Stimulated activated CD4-positive, alpha-beta T cell treated with anti-CD3 and anti-CD28 coated beads, Interleukin-4, amount 100 ng/mL, for 24 hours (primary cell): Measurements from ENCODE around the gene L3MBTL4.

Experiments
- DNase-seq: peaks from one replicate; pipeline ENCODE4 v3.0.0-alpha.2; 2020

L3MBTL4 gene

DNA sequence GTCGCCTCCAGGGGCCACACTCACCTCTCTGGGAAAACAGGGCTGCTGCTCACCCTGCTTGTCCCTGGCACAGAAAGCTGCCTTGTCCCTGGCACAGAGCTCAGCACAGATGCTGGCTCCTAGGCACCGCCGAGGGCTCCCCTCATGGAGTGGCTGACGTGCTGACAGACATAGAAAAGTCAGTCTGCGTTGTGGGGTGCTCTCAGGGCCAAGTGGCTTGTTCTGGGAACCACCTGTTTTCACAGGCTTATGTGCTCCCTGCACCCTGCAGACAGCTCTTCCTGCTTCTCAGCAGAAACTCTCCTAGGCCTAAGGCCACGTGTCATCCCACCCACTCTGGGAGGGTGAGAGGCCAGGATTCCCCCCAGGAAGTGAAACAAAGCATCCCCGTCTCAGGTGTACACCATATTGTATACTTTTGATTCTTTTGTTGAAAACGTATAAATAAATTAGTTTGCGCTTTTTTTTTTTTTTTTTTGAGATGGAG lies 434.7 kb downstream of the L3MBTL4 start:
- DNase-seq, result no peak

DNA sequence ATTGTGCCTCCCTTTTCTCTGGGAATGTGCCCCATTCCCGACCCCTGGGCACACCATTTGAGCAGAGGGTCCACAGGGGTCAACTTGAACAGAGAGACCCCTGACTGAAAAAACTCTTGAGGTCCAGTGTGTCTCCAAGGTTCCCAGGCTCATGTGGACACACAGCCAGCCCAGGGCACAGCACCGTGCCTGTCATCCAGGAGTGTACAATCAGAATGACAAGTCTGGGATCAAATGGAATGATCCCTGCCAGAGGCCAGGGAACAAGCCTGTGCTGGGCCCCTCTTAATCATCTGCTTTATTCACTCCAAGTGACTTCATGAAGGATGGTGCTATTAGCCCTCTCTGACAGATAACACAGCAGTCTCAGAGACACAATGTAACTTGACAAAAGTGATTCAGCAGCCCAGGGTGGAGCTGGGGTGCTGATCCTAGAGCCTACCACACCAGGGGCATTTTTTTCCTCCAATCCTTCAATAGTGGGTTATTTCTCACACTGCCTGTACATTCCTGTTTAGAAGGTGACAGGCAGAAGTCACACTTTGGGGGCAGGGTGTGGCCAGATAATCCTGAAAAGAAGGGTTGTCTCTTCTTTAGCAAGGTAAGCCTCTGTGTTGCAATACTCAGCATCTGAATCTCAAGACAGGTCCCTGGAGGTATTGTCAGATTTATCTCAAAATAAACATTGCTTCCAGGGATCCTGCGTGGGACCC lies 435.4 kb downstream of the L3MBTL4 start:
- no peak for DNase-seq

DNA sequence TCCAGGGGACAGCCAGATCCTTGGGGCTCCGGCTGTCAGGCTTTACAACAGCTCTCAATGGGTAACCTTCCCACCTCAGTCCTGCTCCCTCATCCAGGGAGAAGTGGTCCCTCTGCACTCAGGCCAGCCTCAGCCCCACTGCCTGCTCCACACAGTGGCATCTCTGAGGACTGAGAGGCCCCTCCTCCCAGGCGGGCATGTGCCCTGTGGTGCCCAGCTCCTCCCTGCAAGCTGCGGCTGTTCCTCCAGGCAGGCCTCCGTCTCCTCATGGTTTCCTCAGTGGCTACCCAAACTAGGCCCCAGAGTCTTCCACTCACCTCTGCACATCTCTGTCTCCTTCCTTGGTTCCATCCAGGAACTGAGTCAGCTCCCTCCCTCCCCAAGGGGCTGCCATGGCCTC lies 437.7 kb downstream of the L3MBTL4 start:
- no peak for DNase-seq

DNA sequence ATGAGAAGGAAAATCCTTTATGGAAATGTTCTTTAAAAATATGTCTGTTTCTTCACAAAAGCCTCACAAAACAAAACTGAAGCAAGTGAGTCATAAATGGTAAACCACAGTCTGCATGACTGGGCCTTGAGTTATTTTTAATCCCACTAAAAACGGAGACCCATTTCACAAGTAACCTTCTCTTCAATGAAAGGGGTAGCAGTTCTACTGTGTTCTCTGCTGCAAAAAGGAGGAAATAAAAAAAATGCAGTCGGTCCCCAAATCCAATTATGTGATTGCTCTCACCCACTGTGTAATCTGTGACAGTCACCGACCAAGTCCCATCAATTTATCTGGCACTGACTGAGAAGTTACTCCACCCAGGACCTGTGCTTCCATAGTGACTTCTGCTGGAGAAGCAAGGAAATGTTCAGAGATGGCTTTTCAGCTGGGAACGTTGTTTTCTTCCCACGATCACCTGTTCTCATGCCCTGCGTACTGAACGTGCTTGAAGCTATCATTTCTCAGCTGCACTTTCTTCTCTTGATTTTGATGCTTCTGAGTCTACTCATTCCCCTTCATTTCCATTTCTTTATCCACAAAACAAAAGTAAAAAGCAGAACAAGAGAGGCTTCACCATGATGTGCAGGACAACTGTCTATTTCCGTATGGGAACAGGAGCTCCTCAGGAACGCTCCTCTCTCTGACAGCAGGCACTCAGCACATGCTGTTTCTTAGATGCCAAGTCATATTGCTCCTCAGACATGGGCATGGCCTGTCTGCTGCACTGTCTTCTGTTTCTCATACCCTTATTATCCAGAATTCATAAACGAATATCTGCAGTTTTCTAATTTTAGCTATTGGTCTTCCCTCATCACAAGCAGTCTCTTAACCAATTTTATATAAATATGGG lies 439.4 kb downstream of the L3MBTL4 start:
- no peak for DNase-seq

DNA sequence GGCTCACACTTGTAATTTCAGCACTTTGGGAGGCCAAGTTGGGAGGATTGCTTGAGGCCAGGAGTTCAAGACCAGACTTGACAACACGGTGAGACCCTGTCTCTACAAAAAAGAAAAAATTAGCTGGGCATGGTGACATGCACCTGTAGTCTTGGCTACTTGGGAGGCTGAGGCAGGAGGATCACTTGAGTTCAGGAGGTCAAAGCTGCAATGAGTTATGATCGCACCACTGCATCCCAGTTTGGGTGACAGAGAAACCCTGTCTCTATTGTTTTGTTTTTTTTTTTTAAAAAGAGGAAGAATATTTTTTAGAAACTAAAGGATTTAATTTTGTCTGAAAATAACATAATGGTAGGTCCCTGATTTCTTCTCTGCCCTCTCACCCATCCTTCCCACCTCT lies 440.0 kb downstream of the L3MBTL4 start:
- no peak for DNase-seq

DNA sequence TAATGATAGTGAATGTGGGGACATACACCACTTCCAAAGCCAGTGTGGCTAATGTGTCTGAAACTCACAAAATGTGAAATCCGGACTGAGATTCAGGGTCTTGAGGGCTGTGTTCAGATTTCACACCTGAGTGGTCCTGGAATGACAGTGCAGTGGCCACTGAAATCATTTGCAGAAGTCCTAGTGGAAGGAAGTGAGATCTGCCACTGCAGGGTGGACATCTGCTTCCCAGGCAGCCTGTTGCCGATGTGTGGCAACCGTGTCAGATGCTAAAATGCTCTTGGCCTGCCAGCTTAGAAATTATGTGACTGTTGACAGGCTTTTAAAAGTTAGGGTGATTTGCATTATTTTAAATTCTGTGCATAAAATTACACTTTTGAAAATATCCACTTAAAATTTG lies 441.6 kb downstream of the L3MBTL4 start:
- DNase-seq, result no peak

DNA sequence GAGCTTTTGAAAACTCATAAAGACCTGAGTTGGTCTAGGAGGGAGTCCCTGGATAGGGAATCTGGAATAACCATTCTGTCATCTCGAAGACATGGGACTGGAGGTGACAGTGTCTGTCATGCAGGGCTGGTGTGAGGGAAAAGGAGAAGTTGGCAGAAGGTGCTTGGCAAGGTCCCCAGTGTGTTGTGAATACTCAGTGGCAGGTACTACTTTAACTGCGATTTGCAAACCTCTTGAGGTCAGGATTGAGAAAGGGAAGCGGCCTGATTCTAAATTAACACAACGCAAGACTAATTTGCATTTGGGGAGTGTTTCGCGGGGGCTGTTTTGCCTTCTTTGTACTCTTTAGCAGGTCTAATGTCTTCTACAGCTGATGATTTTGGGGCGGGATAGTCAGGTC lies 442.4 kb downstream of the L3MBTL4 start:
- DNase-seq, result no peak

DNA sequence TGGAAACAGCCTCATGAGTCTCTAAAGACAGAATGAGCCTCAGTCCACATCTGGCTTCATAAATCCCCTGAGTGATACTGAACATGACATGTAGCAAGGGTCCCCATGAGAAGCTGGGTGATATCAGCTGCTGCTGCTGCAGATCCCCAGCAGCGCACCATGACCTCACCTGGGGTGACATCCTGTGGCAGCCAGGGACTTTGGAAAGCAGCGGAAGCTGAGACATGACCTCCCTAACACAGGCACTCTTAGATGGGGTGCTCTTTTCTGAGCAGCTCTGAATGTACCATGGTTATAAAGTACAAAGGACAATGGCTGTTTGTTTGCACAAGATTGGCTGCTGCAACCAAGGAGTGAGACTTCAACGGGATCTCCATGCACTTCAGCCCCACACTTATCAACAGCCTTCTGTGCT lies 444.7 kb downstream of the L3MBTL4 start:
- DNase-seq, result no peak

DNA sequence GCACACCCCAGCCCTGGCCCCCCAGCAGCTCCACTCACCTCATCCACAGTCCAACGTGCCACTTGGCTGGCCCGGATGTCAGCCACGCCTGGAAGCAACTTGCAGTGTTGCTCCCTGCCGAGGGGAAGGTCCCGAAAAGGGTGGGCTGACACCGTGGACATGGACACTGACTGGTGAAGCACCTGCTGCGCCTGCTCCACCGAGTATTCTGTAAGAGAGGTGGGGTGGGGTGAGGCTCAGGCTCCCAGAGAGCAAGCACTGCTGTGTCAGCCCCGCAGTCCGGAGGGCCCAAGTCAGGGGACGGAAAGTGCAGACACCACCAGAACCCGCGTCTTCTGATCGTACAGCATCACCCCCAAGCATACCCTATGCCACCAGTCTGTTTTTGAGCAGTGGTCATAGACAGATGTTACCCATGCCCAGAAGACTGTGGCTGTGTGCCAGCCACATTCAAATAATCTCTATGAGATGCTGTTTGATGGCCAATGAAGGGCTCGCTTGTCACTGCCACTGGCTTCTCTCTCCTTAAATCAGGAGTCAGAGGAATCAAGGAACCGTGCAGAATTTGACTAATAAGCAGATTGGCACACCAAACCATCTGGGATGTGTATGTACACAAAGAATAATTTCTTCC lies 445.2 kb downstream of the L3MBTL4 start:
- DNase-seq, result no peak

DNA sequence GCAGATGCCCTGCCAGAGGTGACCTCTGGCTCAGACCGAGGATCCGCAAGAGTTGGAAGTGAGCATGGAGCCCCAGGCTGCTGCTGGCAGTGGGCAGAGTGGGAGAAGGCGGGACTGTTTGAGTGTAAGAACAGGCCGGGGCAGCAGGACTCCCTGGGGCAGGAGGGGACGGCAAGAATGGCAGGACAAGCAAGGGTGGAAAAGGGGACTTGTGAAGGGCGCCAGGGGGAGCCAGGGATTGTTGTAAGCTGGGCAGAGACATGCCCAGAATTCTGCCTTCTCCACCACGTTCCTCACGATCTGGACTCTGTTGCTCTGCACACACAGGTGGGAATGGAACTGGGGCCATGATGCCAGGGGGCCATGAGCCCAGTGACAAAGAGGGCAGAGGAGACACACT lies 447.0 kb downstream of the L3MBTL4 start:
- no peak for DNase-seq

DNA sequence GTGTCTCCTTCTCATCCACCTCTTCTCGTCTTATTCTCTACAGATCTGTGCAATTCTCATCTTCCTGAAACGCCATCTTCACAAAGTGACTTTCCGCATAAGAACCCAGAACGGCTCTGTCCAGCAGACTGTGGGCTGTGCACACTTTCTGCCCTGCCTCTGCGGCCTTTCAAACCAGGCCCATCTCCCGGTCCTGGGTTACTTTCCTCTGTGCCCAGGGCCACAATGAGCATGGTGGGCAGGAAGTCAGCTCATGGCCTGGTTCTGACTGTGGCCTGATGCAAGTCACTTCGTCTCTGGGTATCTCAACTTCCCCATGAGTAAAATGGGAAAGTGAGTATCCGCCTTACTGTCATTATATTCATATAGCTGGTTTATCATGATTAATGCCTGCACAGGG lies 447.7 kb downstream of the L3MBTL4 start:
- no peak for DNase-seq

DNA sequence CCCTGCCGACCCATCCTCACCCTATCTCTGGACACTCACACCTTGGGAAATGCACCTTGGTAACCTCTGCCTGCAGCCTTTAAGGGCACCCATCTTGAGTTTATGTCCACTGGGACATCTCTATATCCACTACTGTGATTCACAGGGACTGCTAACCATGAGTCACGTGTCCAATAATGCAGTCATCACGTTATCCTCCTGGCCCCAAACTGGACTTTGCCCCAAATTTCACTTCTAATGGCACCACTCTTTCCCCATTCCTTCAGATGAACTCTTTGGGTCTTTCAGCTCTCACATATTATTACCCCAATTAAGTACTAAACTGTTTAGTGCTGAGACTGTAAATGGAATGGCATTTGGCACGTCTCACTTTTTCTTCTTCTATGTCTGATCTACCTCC lies 448.2 kb downstream of the L3MBTL4 start:
- DNase-seq, result no peak

DNA sequence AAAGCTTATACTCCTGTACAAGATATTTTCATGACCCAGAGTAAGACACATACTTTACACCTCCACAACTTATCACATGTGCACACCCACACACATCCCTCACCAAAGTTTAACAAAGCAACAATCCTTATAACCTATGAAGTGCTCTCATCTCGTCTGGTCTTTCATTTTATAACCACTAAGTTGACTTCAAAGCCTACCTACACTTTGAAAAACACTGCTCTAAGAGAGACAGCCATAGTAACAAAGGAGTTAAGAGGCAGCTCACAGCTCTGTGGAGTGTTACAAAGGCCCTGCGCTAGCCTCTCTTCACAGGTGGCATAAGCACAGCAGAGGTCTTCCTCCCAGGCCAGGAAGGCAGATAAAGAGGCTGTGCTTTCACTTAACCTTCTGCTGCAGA lies 449.7 kb downstream of the L3MBTL4 start:
- no peak for DNase-seq

DNA sequence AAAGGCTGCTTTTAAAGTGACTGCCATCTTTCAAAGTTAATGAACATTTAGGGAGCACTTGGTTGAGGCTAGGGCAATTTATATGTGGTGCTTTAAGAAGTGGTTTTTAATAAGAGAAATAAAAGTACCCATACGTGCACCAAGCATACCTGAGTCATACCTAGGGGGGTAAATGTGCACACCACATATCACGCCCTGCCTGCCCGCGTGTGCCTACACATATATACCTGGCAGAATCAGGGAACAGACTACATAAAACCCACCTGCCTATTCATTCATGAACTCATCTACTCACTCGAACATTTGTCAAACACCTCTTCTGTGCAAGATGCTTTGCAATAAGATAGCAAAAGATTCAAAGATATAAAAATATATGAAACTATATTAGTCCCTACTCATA lies 450.1 kb downstream of the L3MBTL4 start:
- no peak for DNase-seq

DNA sequence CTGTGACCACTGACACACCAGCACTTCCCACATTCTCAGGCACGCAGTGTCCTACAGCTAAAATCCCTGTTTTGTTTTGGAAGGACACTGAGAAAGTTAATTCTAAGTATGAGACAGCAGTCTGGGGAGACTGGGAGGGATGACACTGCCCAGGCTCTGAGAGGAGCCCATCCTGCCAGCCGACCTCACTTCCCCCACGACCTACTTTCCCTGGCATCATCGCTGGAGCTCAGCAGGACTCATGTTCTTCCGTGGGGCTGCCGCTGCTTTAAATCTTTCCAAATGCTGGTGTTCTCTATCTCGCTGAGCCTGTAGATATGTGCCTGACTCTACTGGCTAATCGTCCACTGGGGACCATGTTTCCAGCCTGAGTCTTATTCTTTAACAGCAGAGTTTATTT lies 450.6 kb downstream of the L3MBTL4 start:
- no peak for DNase-seq

DNA sequence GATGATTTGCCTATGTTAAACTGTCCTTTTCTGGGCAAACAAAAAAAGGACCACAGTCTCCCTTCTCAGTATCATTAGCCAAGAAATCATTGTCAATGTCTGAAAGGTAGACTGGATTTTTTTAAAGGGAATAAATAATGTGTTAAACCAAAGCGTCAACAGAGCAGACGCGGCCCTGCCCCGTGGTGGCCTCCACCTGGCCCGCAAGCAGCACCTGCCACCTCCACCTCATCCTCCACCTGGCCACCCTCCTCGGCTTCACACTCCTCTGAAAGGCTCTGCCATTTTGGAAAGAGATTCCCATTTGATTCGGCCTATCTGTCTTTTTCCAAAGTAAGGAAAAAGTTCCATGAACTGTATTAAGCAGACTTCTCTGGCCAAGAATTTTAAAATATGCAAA lies 451.4 kb downstream of the L3MBTL4 start:
- DNase-seq, result no peak

DNA sequence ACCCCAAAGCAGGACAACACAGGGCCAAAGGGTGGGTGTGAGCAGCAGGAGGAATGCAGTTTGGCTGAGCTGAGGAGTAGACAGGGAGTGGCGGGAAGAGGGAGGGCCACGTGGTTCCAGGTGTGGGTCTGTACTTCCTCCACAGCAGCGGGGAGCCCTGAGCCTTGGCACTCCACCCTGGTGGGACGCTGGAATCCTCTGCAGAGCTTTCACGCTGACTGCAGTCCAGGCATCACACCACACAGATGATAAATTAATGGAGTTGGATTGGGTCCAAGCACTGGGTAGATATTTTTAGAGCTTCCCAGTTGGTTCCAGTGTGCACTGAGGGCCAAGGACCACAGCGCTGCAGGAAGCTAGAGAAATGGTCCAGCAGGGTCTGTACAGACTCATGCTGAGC lies 452.3 kb downstream of the L3MBTL4 start:
- DNase-seq, result no peak

DNA sequence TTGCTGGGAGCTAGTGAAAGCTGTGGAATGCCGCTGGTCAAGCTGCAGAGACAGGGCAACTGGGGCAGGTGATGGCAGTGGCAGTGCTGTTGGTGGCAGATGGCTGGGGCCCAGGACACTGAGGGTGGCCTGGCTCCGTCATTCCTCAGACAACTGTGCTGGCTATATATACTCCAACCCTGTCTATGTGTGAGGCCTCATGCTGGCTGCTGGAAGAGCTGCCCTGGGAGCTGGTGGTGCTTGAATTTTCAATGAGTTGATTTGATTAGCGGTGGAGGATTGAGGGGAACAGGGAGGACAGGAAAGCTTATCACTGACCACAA lies 452.9 kb downstream of the L3MBTL4 start:
- no peak for DNase-seq

DNA sequence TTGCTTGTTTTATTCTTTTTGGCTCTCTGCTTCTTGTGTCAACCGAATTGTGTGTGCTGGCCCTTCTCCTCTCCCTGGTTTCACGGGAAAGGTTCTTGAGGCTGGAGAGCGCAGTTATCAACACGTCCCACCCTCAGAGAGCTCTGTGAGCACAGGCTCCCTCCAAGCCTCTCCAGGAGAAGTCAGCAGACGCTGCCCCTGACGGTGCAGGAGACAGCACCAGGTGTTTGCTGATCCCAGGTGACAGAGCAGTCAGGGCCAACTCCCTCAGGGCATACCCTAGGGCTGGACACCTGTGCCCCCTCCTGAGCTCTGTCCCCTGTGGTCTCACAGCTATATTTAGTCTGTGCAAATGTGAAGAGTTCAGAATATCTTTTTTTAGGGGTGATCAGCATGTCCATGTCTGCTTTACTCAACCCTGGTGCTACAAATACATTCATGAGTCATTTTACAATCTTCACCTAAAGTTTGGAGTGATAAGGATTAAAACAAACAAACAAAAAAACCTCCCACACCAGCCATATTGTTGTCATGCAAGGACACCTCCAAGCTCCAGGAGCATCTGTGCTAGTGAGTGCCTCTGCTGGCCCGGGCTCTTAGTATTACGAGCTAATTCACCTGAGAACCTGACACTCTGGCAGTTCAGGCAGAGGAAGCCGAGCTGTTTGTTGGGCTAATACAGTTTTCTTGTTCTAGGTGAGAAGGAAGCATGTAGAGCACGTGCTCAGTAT lies 453.4 kb downstream of the L3MBTL4 start:
- no peak for DNase-seq

DNA sequence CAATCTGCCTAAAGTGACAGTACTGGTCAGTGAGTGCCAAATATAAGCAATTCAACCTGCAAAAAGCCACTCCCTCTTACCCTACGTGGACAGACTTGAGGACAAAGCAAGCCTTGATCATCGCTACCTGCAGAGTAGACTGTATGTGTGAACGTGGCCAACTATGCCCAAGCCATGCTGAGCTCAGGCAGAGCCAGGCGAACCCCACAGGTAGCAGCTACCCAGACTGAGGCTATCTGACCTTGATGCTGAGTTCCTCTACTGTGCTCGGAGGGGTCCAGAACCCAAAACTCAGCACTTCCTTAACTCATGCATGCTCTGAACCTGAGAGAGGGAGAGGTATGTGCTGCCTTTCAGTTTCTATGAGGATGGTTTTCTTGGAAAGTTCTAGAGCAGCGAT lies 455.9 kb downstream of the L3MBTL4 start:
- no peak for DNase-seq

DNA sequence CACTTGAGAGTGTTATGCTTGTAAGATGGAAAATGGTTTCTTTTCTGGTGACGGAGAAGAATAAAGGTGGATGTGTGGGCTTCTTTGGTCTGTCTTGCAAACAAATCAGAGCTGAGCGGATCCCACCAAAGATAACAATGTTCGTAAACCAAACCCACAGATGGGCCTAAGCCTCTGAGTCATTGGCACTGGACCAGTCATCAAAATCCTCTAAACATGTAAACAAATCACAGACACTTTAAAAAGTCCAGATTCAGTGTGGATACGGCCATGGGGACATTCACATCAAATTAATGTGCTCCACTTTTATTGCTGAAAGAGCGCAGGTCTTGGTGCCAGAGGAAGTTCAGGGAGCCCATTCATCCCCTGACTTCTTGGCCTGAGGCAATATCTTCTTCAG lies 458.9 kb downstream of the L3MBTL4 start:
- no peak for DNase-seq

DNA sequence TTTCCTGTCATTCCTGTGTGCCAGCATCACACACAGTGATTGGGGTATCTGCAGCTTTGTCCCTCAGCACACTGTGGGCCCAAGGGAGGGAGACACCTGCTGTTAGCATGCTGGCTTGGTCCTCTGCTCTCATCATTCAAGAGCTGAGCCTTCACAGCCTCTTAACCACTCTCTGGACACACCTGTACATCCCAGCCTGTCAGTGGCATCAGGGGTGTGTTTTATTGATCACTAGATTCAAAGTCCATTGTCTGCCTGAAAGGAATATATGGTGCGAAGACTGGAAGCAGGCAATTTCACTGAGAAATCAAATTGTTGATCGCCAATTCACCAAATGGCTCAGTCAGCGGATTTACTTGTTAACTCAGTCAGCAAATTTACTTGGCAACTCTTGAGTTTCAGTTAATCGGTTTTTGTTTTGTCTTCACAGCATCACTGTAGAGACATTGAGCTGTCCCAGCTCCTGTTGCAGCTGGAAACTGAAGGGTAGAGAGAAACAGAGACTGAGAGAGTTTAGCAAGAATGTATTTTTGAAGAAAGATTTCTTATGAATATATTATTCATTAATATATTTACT lies 463.1 kb downstream of the L3MBTL4 start:
- no peak for DNase-seq

DNA sequence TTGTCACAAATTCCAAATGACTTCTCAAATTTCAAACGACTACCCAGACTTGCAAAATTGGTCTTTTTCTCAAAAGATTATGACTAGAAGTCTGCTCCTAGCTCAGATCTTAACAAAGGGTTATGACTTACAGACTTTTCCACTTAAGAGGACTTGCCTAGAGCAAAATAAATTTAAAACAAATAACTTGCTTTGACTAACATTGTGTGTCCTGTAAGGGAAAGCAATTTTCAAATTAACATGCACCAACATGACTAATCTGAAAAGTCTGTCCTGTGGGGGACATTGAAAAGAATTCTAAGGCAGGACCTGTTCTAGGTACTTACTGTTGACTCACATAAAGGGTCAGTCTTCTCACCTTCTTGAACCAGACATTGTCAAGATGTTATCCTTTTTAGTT lies 465.9 kb downstream of the L3MBTL4 start:
- DNase-seq, result no peak
